Measurements from ENCODE around the gene CAPN15.

- TF ChIP-seq CTCF (IDR thresholded peaks at IDR 0.05; ENCODE audit: insufficient read depth, low read length) (no peak), REST (IDR thresholded peaks at IDR 0.05; ENCODE audit: insufficient replicate concordance, low read depth) (no peak)
Observed at GRCh38 chr16:552171-552570, 24.7 kb downstream of the CAPN15 start.

All from HL-60 (cell line).